Endometrial microvascular endothelial cells (primary cell): Measurements from ENCODE around the gene JKAMP. TPM values are rescaled to one million over a fixed set of nuclear protein-coding genes. Genes with fewer than 3 reads are reported as not detected.

Source experiments
- in situ Hi-C: cut with HindIII; loops from 2 replicates; pipeline ENCODE4 v1.10.0; 2017; ENCODE audit warnings: low sequenced_read_pairs, low pct_unique_long_range_greater_than_20kb; ENCODE audit errors: inconsistent ontology term
- total RNA-seq: library from RNA; depleted of rRNA; stranded (reverse); fragments of >200 nt; gene quantifications from one replicate; pipeline ENCODE4 v1.2.3, GENCODE V29; 2015; ENCODE audit errors: inconsistent ontology term

JKAMP gene
- total RNA-seq, 1 donor from 2014 or later: 81.6 TPM

DNA sequence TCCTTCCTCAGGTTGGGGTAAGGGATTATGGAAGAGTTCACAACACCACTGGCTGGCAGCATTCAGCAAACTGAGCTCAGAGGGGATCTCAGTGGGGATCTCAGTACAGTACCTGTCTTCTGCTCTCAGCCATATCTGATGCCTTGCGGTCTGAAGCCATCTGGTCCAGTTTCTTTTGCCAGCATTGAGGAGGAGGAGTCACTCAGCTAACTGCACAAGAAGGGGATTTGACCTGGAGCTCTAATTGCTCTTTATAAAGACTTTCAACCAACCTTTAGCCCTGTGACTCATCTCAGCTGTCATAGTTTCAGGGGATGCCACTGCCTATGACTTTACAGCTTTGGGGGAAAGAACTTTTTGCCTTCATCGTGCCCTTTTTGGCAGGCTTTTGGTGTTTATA, 44.9 kb downstream of the JKAMP start:
- in situ Hi-C loops: no loop called here

DNA sequence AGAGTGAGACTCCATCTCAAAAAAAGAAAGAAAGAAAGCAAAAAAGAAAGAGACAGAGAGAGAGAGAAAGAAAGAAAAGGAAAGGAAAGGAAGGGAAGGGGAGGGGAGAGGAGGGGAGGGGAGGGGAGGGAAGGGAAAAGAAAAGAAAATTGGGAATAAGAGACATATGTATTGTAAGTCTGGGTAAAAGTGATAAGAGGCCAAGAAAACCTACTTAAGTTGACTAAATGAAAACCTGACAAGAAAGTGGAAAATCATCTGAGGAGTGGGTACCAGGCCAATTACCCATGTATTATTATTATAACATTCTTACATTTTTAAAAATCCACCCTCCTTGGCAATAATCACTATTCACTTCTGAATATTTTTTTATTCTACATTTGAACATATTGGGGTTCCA, 46.0 kb downstream of the JKAMP start:
- in situ Hi-C loops: no loop called here

DNA sequence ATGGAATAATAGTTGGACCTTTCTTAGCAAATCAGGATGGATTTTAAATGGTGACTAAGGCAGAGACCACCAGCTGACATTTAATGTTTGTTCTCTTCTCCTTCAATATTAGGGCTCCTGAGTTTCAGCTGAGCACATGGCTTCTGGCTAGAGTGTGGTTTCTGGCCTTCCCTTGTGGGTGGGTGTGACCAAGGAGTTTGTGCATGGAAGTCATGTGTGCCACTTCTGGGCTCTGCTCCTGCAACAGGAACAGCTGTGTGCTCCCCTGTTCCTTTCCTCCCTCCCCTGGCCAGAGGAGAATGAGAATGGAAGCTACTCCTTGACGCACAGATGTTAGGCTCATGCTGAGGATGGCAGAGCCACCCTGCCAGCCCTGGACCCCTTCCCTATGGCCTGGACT, 48.1 kb downstream of the JKAMP start:
- in situ Hi-C loops: no loop called here

DNA sequence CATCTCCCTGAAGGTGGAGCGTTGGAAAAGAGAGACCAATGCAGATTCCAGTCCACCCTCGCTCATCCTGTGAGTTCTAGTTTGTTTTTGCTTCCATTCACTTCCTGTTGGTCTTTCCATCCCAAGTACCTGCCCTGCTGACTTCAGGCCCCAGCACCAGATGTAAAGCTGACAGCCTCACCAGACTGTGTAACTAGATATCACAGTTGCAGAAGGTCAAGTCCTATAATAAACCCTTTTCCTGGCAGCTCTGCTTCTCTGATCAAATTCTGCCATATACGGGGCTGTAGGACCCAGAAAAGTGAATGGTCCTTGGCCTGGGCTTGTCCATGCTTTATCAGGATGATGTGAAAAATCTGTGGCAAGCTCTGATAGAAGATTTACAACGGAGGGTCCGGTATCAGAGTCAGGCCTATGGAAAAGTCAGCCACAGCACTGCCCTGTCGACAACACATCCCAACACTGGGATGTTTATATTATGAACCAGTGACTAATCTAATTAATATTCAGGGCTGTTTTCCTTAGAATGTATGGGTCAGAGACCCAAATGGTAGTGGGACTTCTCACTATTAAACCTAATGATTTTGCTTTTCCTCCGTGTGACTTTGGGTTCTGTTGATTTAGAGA, 50.2 kb downstream of the JKAMP start:
- in situ Hi-C loops: no loop called here

DNA sequence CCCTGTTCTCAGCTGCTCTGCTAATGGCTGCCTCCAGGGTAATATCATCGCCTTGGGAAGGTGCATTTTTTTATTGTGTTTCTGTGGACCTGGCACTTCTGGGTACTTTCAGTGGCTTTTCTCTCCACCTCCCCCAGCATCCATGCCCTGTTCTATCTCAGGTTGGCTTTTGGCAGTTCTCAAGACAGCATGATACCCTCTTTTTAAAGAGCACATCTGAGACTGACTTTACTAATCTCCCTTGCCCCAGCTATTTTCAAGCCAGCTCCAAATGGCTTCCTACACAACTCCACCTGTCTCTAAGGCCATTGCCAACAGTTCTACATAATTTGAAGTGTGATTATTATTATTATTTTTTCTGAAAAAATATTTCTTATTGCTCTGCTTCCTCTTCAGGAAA, 53.2 kb downstream of the JKAMP start:
- in situ Hi-C loops: no loop called here

DNA sequence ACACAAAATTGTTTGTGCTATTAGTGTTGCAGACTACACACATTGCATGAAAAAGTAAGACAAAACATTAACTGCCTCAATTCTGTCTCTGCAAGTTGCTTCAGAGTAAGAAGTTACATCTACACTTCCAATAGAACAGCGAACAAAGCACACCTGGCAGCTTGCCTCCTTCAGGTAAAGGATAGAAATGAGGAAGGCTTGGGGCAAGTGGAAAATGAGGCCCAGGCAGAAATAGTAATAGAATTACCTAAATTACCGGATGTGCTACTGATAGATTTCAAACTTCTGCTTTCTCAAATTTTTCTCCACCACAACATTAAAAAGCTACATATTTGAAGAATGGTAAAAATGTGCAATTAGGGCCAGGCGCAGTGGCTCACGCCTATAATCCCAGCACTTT, 54.6 kb downstream of the JKAMP start:
- in situ Hi-C loops: no loop called here

DNA sequence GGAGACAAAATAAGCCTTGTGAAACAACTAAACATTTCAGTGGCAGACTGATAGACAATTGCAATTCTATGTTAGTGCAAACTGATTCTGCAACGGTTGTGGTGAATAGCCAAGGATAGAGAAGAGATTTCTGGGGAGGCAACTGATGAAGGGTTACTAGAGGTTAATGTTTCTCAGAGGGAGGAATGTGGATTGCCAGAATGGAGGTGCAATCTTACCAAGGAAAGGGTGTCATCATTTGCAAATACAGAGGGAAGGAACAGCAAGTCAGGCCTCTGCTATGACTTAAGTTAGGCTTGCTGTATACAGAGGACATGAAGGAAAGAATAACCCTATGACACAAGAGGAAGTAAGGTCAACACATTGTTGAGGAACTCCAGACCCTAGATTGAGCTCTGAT, 56.5 kb downstream of the JKAMP start:
- in situ Hi-C loops: no loop called here

DNA sequence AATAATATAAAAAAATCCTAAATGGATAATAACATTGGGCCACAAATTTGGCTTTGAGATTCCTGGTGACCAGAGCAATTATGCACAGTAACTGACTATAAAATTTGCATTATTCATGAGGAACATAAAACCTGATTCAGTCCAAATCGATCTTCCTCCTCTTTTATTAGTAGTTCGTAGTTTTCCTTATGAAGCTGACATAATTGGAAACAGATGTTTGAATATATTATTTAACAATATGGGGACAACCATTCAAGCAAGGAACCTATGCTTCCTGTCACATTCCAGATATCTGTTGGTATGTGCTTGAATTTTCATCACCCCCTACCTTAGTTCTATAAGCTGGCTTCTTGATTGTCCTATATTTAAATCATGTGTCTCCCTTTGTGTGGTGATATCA, 57.4 kb downstream of the JKAMP start:
- in situ Hi-C loops: no loop called here

DNA sequence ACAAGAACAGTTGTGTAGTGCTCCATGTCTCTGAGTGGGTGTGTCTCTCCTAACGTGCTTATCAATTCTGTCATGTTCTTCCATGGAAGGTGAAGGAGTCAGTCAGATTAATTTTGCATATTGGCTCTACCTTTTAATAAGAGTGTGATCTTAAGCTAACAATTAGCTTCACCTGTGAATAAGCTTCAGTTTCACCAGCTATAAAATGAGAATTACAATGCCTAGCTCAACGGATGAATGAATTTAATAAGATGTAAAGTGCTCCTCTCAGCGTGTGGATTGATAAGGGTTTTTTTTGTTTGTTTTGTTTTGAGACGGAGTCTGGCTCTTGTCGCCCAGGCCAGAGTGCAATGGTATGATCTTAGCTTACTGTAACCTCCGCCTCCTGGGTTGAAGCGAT, 59.6 kb downstream of the JKAMP start:
- in situ Hi-C loops: no loop called here

DNA sequence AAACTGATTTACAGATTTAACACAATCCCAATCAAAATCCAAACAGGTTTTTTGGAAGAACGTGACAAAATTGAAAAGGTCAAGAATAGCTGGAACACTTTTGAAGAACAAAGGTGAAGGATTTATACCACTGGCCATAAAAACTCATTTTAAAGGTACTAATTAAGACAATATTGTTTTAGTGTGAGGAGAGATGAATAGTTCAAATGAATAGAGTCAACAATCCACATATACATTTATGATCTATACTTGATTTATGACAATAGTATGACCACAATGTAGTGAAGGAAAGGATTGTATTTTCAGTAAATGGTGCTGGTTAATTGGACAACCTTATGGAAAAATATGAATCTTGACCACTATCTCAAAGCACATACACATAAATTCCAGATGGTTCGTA, 63.0 kb downstream of the JKAMP start:
- in situ Hi-C loops: no loop called here

Other genes starting within 250 kb of the JKAMP start
- 0.37 TPM for gene GPR135, start 19.1 kb upstream of the JKAMP start, total RNA-seq
- 47.9 TPM for gene L3HYPDH, start 109 bp upstream of the JKAMP start, total RNA-seq
- not detected for gene CCDC175, start 92.3 kb downstream of the JKAMP start, total RNA-seq